ENCODE measurements around the gene GGT6.
A peak's percentile ranks its signal among the peaks of the same experiment; 100 is the strongest.
"Not testable (repeated sequence)": the region's sequence is repeated elsewhere in the genome, so short reads cannot be mapped to it uniquely, and the experiment has no call there.

Gene GGT6

GRCh38 chr17:4591529-4591928 is 31.2 kb upstream of the GGT6 start:
- peak; percentile 35 for DNase-seq (ENCODE audit: low read depth)

GRCh38 chr17:4590981-4591453 is 30.6 kb upstream of the GGT6 start:
- no peak for DNase-seq (ENCODE audit: low read depth)

GRCh38 chr17:4590042-4590441 is 29.7 kb upstream of the GGT6 start:
- not testable (repeated sequence) for DNase-seq (ENCODE audit: low read depth)

DNA sequence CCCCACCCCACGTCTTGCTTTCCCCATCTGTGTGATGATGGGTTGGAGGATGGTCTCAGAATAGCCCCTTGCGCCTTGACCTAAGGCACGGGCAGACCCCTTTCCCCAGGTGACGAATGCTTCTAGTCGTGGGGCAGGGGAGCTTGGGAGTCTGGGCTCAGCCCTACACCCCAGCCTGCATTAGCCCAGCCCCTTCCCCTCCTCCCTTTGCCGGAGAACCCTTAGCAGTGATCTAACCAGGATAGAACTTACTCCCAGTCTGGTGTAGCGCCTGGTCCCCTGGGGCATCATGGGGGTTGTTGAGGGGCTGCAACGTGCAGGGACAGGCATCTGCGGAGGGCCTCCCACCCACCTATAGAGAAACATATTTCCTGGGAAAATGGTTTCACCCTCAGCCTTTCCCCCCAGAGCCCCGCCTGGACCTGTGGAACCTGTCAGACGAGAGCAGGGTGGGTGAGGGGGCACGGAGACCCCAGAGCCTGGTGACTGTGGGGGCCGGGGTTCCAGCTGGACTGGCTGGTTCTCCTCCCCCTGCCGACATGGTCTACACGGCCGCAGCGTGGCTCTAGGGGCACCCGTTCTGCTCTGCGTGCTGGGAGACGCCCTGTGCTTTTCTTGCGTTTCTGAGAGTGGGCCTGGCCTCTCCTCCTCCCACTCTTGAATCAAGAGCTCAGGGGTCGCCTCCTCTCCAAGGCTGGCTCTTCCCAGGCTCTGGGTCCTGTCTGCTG is 28.7 kb upstream of the GGT6 start:
- DNase-seq (ENCODE audit: low read depth): no peak

GRCh38 chr17:4588391-4588790 is 28.0 kb upstream of the GGT6 start:
- no peak for DNase-seq (ENCODE audit: low read depth)

DNA sequence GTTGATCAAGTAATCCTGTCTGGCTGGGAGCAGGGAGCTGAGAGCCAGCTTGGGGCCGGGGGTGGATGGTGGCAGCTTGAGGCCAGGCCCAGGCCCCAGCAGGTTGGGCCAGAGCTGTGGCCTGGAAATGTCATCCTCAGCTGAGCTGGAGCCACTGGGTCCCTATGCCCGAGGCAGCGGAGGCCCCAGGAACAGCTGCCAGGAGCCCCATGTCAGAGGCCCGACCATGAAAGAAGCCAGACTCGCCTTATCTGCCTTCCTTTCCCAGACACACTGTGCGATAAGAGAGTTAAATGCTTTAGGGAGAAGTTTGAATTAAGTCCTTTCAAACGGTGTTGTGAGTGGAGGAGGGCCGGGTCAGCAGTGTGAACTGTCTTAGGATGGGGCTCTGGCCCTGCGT is 27.4 kb upstream of the GGT6 start:
- peak; percentile 84 for DNase-seq (ENCODE audit: low read depth)

DNA sequence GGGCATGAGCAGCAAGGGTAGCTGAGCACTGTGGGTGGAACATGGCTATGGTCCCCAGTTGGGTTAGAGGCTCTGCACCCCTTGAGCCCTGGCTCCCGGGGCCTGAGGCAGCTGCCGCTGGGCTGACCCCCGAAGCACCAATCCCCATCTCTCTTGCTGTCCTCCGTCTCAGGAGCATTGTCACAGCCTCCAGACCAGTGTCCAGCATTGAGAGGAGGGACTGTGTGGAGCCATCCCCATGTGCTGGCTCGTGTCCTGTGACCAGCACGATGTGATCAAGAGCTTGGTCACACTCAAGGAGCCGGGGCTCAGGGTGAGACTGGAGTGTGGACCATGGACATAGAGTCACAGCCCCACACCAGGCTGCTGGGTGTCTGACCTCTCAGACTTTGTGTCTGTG is 26.8 kb upstream of the GGT6 start:
- no peak for DNase-seq (ENCODE audit: low read depth)

GRCh38 chr17:4586043-4586442 is 25.7 kb upstream of the GGT6 start:
- DNase-seq (ENCODE audit: low read depth): no peak

DNA sequence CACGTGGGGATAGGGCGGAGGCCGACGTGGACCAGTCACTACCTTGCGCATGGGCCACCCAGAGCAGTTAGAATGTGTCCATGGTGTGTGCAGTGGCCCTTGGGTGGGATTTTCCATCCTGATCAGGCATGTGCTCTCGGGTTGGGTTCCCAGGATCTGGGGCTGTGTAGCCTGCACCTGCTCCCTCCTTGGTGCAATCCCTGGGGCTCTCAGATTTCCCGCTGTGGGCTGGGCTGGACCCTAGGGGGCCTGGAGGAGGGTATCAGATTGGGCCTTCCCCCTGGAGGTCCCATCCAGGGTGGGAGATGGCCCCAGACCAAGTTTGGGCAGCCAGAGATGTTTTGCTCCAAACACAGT is 25.2 kb upstream of the GGT6 start:
- no peak for DNase-seq (ENCODE audit: low read depth)

- no peak for DNase-seq (ENCODE audit: low read depth)
These were observed 24.7 kb upstream of the GGT6 start for GRCh38 chr17:4584917-4585637.

- no peak for DNase-seq (ENCODE audit: low read depth)
These were observed 23.9 kb upstream of the GGT6 start, which contains the start of gene SMTNL2 for GRCh38 chr17:4584101-4584916. Gene SMTNL2, plus strand, starts transcription at chr17:4584529. Its CDS starts 77 bp downstream, at chr17:4584606.

GRCh38 chr17:4583782-4584100 is 23.4 kb upstream of the GGT6 start:
- DNase-seq (ENCODE audit: low read depth): peak; percentile 26

DNA sequence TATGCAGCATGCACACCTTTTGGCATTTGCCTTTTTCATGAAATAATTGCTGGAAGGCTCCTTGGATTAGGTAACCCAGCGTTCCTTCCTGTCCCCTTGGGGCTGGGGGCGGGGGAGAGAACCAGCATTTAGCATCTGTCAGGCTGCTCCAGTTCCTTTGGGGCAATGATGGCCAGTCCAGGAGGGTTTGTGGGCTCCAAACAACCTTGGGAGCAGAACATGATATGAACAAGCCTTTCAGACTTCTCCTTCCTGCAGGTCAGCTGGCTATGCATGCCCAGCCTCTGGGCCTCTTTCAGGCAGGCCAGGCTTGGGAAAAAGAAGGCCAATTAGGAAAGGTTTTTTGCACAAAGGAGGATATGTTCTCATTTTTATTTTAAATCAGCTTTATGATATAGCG is 22.8 kb upstream of the GGT6 start:
- DNase-seq (ENCODE audit: low read depth): no peak

GRCh38 chr17:4582691-4583090 is 22.3 kb upstream of the GGT6 start:
- no peak for DNase-seq (ENCODE audit: low read depth)

DNA sequence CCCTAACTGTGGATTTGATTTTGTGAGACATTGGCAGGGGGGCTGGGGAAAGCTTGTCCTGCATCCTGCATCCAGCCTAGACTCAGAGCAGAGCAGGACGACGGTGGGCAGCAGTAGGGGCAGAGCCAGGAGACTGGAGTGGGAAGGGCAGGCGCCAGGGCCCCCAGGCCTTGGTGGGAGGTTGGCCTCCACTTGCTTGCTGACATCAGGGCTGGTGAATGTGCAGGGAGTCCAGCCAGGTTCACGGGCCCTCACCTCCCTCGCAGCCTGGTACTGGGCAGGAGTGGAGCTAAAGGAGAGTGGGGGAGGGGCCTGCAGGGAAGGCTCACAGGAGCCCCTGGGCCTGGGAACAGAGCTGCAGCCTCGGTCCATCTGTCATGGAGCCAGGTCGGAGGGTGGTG is 21.7 kb upstream of the GGT6 start:
- peak; percentile 81 for DNase-seq (ENCODE audit: low read depth)

GRCh38 chr17:4580291-4580690 is 19.9 kb upstream of the GGT6 start:
- DNase-seq (ENCODE audit: low read depth): no peak

GRCh38 chr17:4579678-4580077 is 19.3 kb upstream of the GGT6 start:
- DNase-seq (ENCODE audit: low read depth): no peak

GRCh38 chr17:4578349-4578748 is 18.0 kb upstream of the GGT6 start:
- not testable (repeated sequence) for DNase-seq (ENCODE audit: low read depth)

DNA sequence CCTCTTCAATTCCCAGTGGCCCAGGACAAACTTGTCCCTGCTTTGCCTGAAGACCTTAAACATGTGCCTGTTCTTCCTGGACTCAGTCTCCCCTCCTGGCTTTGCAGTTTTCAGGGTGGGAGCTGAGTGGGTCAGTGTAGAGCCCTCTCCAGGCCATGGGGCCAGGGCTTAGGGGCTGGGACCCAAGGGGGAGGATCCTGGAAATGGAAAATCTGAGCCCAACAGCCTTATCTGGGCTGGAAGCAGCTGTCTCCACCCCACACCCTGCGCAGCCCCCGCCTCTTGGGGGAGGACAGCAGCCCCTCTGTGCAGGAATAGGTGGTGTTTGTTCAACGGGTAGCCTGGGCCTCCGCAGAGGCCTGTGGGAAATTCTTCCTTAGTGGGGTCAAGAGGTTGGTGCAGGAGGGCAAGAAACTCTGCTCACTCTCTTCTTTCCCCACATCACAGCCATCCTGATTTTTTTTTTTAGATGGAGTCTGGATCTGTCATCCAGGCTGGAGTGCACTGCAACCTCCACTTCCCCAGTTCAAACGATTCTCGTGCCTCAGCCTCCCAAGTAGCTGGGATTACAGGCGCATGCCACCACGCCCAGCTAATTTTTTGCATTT is 17.1 kb upstream of the GGT6 start:
- DNase-seq (ENCODE audit: low read depth): peak; percentile 54

- peak; percentile 57 for DNase-seq (ENCODE audit: low read depth)
These were observed 16.4 kb upstream of the GGT6 start for GRCh38 chr17:4576729-4577322.

GRCh38 chr17:4576161-4576558 is 15.8 kb upstream of the GGT6 start:
- DNase-seq (ENCODE audit: low read depth): no peak

DNA sequence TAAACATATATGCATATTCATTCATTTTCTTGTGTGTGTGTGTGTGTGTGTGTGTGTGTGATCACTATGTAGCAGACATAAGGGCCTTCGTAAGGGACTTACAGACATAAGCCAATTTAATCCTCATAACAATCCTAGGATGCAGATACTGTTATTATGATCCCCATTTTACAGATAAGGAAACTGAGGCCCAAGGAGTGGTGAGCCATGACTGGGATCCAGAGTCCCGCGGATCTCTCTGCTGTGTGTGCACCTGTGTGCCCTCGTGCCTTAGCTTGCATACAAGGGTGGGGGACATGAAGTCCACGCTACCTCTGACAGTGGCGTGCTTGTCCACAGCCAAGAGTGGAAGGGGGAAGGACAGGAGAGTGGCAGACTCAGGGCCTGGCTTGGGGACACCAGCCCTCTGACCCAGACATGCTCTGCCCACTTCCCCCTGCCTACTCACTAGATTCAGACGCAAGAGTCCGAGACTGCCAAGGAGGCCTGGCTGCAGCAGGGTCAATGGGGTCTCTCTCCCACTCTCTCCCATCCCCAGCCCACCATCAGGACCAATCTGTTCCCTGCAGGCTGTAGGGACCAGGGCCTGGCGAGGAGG is 14.2 kb upstream of the GGT6 start:
- DNase-seq (ENCODE audit: low read depth): no peak

Measured in amniotic epithelial cell (primary cell).